HepG2 (cell line): ENCODE data around the gene METTL16. TPM values are rescaled to one million over a fixed set of nuclear protein-coding genes. Genes with fewer than 3 reads are reported as not detected.

Experiments
- ATAC-seq: fragments of 200-7000 bp; cut with Tn5 transposase; 3 replicates; pipeline ENCODE4 v1.9.1; 2020; ENCODE audit warnings: mild to moderate bottlenecking, moderate library complexity
- BruUV-seq: library from RNA; stranded (reverse); fragments of 400-500 nt; replicated peaks from 2 replicates; lab custom pipeline; 2021; lab: Mats Ljungman, UMichigan
- CTCF ChIA-PET: fragments of 300-600 bp; formaldehyde crosslinking; extraction: SDS; loops from one replicate; lab custom pipeline; 2021; ENCODE audit warnings: low total read pairs, inconsistent platforms, low intra/inter-chr PET ratio; lab: Yijun Ruan, JAX
- POLR2A ChIA-PET: fragments of 350-600 bp; sonication (Branson Sonifier 250); formaldehyde crosslinking; loops from one replicate; lab custom pipeline; 2020; ENCODE audit warnings: antibody characterized with exemption, inconsistent platforms; lab: Yijun Ruan, JAX
- DNase-seq: peaks from one replicate; pipeline ENCODE4 v3.0.0-alpha.2; 2015; ENCODE audit warnings: low spot score
- FAIRE-seq: peaks from 3 replicates; lab custom pipeline; 2011; peaks lifted over from hg19 to GRCh38; lab: Jason Lieb, UNC
- H2AFZ ChIP-seq: one replicate; pipeline ENCODE4 v1.6.1; 2011; ENCODE audit warnings: low read length, inconsistent platforms
- H3K27ac ChIP-seq: fragments of 300-600 bp; 3 replicates; pipeline ENCODE4 v1.8.0; 2011; ENCODE audit warnings: mixed run types, mild to moderate bottlenecking, mixed read lengths, low read length, inconsistent platforms; ENCODE audit not compliant: insufficient read depth; ENCODE audit errors: extremely low read length
- H3K27me3 ChIP-seq, 2 experiments: fragments of 200-600 bp in 1 of 2; 2 replicates in 1 of 2; 3 replicates in 1 of 2; pipeline versions ENCODE4 v1.6.0 to v1.8.0; 2011; ENCODE audit warnings: low read length in 2 of 2, mild to moderate bottlenecking in 2 of 2, moderate library complexity in 2 of 2, inconsistent platforms in 1 of 2; ENCODE audit not compliant: insufficient read depth in 2 of 2, control insufficient read depth in 1 of 2
- H3K36me3 ChIP-seq, 2 experiments: fragments of 200-600 bp in 1 of 2; replicated peaks in 1 of 2; 2 replicates in 1 of 2; 3 replicates in 1 of 2; pipeline versions ENCODE4 v1.5.1 to v1.8.0; 2011; ENCODE audit warnings: low read length in 2 of 2, inconsistent platforms in 1 of 2; ENCODE audit not compliant: insufficient read depth in 2 of 2, control insufficient read depth in 1 of 2
- H3K4me1 ChIP-seq: 2 replicates; pipeline ENCODE4 v1.5.1; 2012; ENCODE audit warnings: low read length, inconsistent platforms; ENCODE audit not compliant: insufficient read depth
- H3K4me2 ChIP-seq: 2 replicates; pipeline ENCODE4 v1.6.0; 2011; ENCODE audit warnings: low read depth, low read length, inconsistent platforms
- H3K4me3 ChIP-seq, 3 experiments: fragments of 200-600 bp in 1 of 3; sonication (generic), shearing (Covaris generic) in 1 of 3; replicated peaks in 1 of 3; 2 replicates each; pipeline ENCODE4 v1.5.1; 2011 to 2016; ENCODE audit warnings: low read length in 3 of 3, inconsistent platforms in 2 of 3, low read depth in 2 of 3, mild to moderate bottlenecking in 2 of 3, control low read depth in 1 of 3, mixed read lengths in 1 of 3; ENCODE audit not compliant: insufficient read depth in 1 of 3
- H3K79me2 ChIP-seq: one replicate; pipeline ENCODE4 v1.6.1; 2011; ENCODE audit warnings: low read length, inconsistent platforms; ENCODE audit not compliant: insufficient read depth
- H3K9ac ChIP-seq: 2 replicates; pipeline ENCODE4 v1.6.0; 2011; ENCODE audit warnings: mild to moderate bottlenecking, low read depth, low read length, inconsistent platforms; ENCODE audit not compliant: insufficient read depth
- H3K9me3 ChIP-seq: 2 replicates; pipeline ENCODE4 v1.5.1; 2012; ENCODE audit warnings: mild to moderate bottlenecking, low read length
- H4K20me1 ChIP-seq: 2 replicates; pipeline ENCODE4 v1.6.0; 2011; ENCODE audit warnings: inconsistent platforms, mild to moderate bottlenecking, low read length, moderate library complexity; ENCODE audit not compliant: insufficient read depth
- DMAP1 ChIP-seq: IDR thresholded peaks from 2 replicates; pipeline ENCODE4 v1.6.1; 2016
- DR1 ChIP-seq: sonication (generic); formaldehyde crosslinking; IDR thresholded peaks from 2 replicates; pipeline ENCODE4 v1.8.0; 2021; ENCODE audit warnings: mild to moderate bottlenecking, missing genetic modification reagents, inconsistent platforms
- RBM22 ChIP-seq: fragments of 200-400 bp; formaldehyde crosslinking; optimal IDR thresholded peaks from 2 replicates; pipeline ENCODE3; 2017; ENCODE audit warnings: mild to moderate bottlenecking, low read length, moderate library complexity
- SKI ChIP-seq: fragments of 450-650 bp; IDR thresholded peaks from one replicate; pipeline ENCODE4 v1.6.1; 2018; ENCODE audit warnings: mild to moderate bottlenecking; ENCODE audit not compliant: partially characterized antibody
- ZNF282 ChIP-seq: fragments of 450-650 bp; IDR thresholded peaks from 2 replicates; pipeline ENCODE4 v1.6.1; 2018; ENCODE audit not compliant: partially characterized antibody
- ZNF512 ChIP-seq: sonication (generic); formaldehyde crosslinking; IDR thresholded peaks from 2 replicates; pipeline ENCODE4 v1.4.0; 2020; ENCODE audit warnings: mild to moderate bottlenecking, missing genetic modification reagents
- ZNF562 ChIP-seq: sonication (generic); formaldehyde crosslinking; IDR thresholded peaks from 2 replicates; pipeline ENCODE4 v1.8.0; 2022; ENCODE audit warnings: missing genetic modification reagents, borderline replicate concordance
- WGBS: methylation state at CpG from one replicate; pipeline ENCODE4 v1.1.6; 2017; ENCODE audit warnings: low lambda C conversion rate; 5-methylcytosine and 5-hydroxymethylcytosine counted together
- in situ Hi-C: cut with HindIII; loops from 2 replicates; pipeline ENCODE4 v1.10.0; 2017; ENCODE audit warnings: low pct_unique_long_range_greater_than_20kb; ENCODE audit not compliant: extremely low pct_ligation_motif_present
- intact Hi-C: fragments of 100-400 bp; cut with micrococcal nuclease; formaldehyde crosslinking; loops from one replicate; pipeline ENCODE4 v1.10.0; 2022; ENCODE audit not compliant: unreplicated experiment
- polyA plus RNA-seq, 8 experiments: library from polyadenylated mRNA; depleted of rRNA in 3 of 8; stranded (reverse) in 7 of 8; unstranded in 1 of 8; fragments of >200 nt; fragmentation: Illumina TruSeq in 4 of 8; extraction: Trizol in 4 of 8; gene quantifications; 2 replicates each; pipeline versions ENCODE4 v1.2.1 to v1.2.3, GENCODE V29; 2011 to 2016; ENCODE audit warnings: low read depth in 4 of 8, missing spikeins in 1 of 8, mixed read lengths in 1 of 8; ENCODE audit not compliant: insufficient read depth in 1 of 8
- total RNA-seq, 5 experiments: library from RNA; depleted of rRNA; stranded (reverse); fragments of >200 nt; fragmentation: Illumina TruSeq; extraction: Trizol; gene quantifications; 2 replicates each; pipeline ENCODE4 v1.2.3, GENCODE V29; 2016; ENCODE audit warnings: low read depth in 1 of 5
- TF ChIP-seq, protein P1 (sequence below), 2 experiments: sonication (generic) in 1 of 2; formaldehyde crosslinking in 1 of 2; IDR thresholded peaks; 2 replicates each; pipeline versions ENCODE4 v1.6.1 to v1.9.0; 2014 to 2022; ENCODE audit warnings: antibody characterized with exemption in 1 of 2, borderline replicate concordance in 1 of 2, inconsistent platforms in 1 of 2, low read depth in 1 of 2, missing genetic modification reagents in 1 of 2

Gene METTL16
- total and polyA plus RNA-seq, 2 of the 13 experiments (the other 11 are each of a cell fraction or from before 2014, with no cell fraction given) = 11.6 to 18.5 TPM

DNA sequence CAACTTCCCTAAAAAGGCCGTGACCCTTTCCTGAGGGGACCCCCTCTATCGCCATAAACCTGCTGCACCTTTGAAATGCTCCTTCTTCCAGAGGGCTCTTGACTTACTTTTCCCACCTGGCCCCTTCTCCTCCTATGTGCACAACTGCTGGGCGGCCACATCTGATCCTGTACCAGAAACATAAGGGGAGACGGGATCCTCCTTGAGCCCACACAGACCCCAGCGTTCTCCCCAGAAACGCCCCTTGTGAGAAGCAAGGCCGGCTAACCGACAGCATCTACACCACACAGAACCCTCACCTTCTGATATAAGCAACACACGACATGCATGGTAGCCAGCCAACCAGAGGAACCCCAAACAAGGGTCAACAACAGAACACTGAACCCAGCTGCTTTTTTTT is 96.6 kb downstream of the METTL16 start:
- H3K27me3 ChIP-seq = no peaks in the 10 kb centered on the region
- CTCF ChIA-PET = interaction anchor here (3.9 kb wide), 1 partner anchor 32 kb away, joined by 65 read pairs; no protein-coding TSS in a partner anchor
- ATAC-seq = no peak
- no peak overlapping the region for H3K4me3 ChIP-seq
- POLR2A ChIA-PET = interaction anchor here (2.5 kb wide), 1 partner anchor 32 kb away, joined by 31 read pairs; no protein-coding TSS in a partner anchor
- no peak for DNase-seq
- no peak overlapping the region for H3K27ac ChIP-seq
- no TSS peak for BruUV-seq
- intact Hi-C loops = no loop called here
- peaks cover 9 to 35% of the 10 kb centered on the region in 2 experiments; a peak in 4 of 5 replicates for H3K36me3 ChIP-seq
- WGBS = 89% methylated on average over 9 of the region's 9 CpGs
- in situ Hi-C loops = no loop called here
- no peak overlapping the region for H3K9ac ChIP-seq
- H3K9me3 ChIP-seq = no peaks in the 10 kb centered on the region
- no peak for FAIRE-seq
- peak; percentile 25 for TF ChIP-seq RBM22
- no peak for TF ChIP-seq DMAP1 (CRISPR knock-in tag)
- no peak for TF ChIP-seq DR1 (CRISPR knock-in tag)
- TF ChIP-seq ZNF512 (CRISPR knock-in tag) = no peak
- TF ChIP-seq, protein P1, sequence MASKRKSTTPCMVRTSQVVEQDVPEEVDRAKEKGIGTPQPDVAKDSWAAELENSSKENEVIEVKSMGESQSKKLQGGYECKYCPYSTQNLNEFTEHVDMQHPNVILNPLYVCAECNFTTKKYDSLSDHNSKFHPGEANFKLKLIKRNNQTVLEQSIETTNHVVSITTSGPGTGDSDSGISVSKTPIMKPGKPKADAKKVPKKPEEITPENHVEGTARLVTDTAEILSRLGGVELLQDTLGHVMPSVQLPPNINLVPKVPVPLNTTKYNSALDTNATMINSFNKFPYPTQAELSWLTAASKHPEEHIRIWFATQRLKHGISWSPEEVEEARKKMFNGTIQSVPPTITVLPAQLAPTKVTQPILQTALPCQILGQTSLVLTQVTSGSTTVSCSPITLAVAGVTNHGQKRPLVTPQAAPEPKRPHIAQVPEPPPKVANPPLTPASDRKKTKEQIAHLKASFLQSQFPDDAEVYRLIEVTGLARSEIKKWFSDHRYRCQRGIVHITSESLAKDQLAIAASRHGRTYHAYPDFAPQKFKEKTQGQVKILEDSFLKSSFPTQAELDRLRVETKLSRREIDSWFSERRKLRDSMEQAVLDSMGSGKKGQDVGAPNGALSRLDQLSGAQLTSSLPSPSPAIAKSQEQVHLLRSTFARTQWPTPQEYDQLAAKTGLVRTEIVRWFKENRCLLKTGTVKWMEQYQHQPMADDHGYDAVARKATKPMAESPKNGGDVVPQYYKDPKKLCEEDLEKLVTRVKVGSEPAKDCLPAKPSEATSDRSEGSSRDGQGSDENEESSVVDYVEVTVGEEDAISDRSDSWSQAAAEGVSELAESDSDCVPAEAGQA (IDR thresholded peaks at IDR 0.05; ENCODE audit: low read depth) = no peak
- TF ChIP-seq, protein P1 (CRISPR knock-in tag; IDR thresholded peaks at IDR 0.05; ENCODE audit: borderline replicate concordance) = no peak
- TF ChIP-seq ZNF282 = no peak
- TF ChIP-seq ZNF562 = no peak
- no peak for TF ChIP-seq SKI
- peaks cover 7% of the 10 kb centered on the region; the same call in 1 of the 2 replicates for H3K4me1 ChIP-seq
- no peak overlapping the region for H2AFZ ChIP-seq
- no peaks in the 10 kb centered on the region for H3K79me2 ChIP-seq
- H4K20me1 ChIP-seq = no peaks in the 10 kb centered on the region; the same call in 1 of the 2 replicates
- no peak overlapping the region for H3K4me2 ChIP-seq
